ENCODE measurements around the gene C17orf78. TPM values are rescaled to one million over a fixed set of nuclear protein-coding genes. Genes with fewer than 3 reads are reported as not detected.

Gene C17orf78
- total and polyA plus RNA-seq, 2 of the 13 experiments (the other 11 are each of a cell fraction or from before 2014, with no cell fraction given) = not detected

DNA sequence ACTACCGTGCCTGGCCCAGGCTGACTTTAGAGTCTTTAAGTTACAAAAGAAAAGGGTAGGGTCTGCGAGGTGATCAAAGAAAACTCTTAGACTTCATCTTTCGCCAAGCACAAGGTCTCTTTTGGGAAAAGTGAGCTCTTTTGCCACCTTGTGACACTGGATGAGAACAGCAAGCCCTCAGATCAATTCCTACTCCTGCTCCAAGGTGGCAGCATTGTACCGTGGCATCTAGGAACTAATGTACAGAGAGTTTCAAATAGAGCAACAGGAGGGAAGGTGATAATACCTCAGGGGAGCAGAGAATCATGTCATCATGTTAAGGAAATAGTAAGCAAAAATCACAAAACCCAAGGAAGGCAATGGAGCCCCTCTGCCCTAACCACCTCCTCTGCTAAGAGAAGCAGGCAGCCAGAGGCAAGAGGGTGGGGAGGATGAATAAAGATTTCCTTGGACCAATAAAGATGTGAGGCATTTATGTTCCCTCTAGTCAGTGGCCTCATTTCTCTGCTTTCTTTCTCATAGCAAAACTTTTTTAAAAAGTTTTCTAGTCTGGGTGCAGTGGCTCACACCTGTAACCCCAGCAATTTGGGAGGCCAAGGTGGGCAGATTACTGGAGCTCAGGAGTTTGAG, 2.1 kb upstream of the C17orf78 start:
- no TSS peak for BruUV-seq (replicated peaks)
- FAIRE-seq (no peak), DNase-seq (ENCODE audit: low spot score) (peak; percentile 82), ATAC-seq (peak; percentile 92)
- no peaks in the 10 kb centered on the region for H3K79me2 ChIP-seq (ENCODE audit: insufficient read depth, low read length)
- no peak overlapping the region for H2AFZ ChIP-seq (ENCODE audit: low read length)
- H3K27ac ChIP-seq (ENCODE audit: extremely low read length, insufficient read depth, low read length) = no peak overlapping the region
- in situ Hi-C loops (cut with HindIII; ENCODE audit: extremely low pct_ligation_motif_present, low pct_unique_long_range_greater_than_20kb) = no loop called here
- ChIA-PET CTCF (ENCODE audit: low intra/inter-chr PET ratio, low total read pairs) (interaction anchor here (0.8 to 2.1 kb wide), 5 partner anchors 13 to 197 kb away, joined by 3 to 35 read pairs (median 4); no protein-coding TSS in a partner anchor), POLR2A (interaction anchor here (1.0 to 1.2 kb wide), 3 partner anchors 13 to 34 kb away, joined by 4 to 10 read pairs (median 5); partner anchors contain the start of genes ACACA and TADA2A)
- H3K4me3 ChIP-seq (replicated peaks in 1 of 3; ENCODE audit: insufficient read depth in 1 of 3, low read depth in 2 of 3, low read length in 3 of 3) = no peak overlapping the region
- 4% methylated on average over 4 of the region's 4 CpGs for WGBS (ENCODE audit: low lambda C conversion rate)
- H3K4me1 ChIP-seq (ENCODE audit: insufficient read depth, low read length) = peaks cover 9% of the 10 kb centered on the region
- no peaks in the 10 kb centered on the region for H3K9me3 ChIP-seq (ENCODE audit: low read length)
- H4K20me1 ChIP-seq (ENCODE audit: insufficient read depth, low read length) = no peaks in the 10 kb centered on the region
- no peaks in the 10 kb centered on the region for H3K27me3 ChIP-seq (ENCODE audit: control insufficient read depth in 1 of 2, insufficient read depth in 2 of 2, low read length in 2 of 2)
- H3K4me2 ChIP-seq (ENCODE audit: low read depth, low read length) = peak overlapping the region; percentile 36
- intact Hi-C loops (cut with micrococcal nuclease; ENCODE audit: unreplicated experiment) = loop anchor here (1.0 to 5.0 kb wide), 2 partner anchors 24 to 199 kb away; no protein-coding TSS in a partner anchor
- H3K36me3 ChIP-seq (replicated peaks in 1 of 2; ENCODE audit: control insufficient read depth in 1 of 2, insufficient read depth in 2 of 2, low read length in 2 of 2) = no peaks in the 10 kb centered on the region
- no peak overlapping the region for H3K9ac ChIP-seq (ENCODE audit: insufficient read depth, low read depth, low read length)
- 0 out of 2 replicates have a peak, but pooled peaks have one; percentile 14 for TF ChIP-seq ZFY (CRISPR knock-in tag; IDR thresholded peaks at IDR 0.05)
- TF ChIP-seq ZNF12 (CRISPR knock-in tag; IDR thresholded peaks at IDR 0.05) = no peak
- no peak for TF ChIP-seq CHD4 (IDR thresholded peaks at IDR 0.05; ENCODE audit: borderline replicate concordance, low read length)
- no peak for TF ChIP-seq NAIF1 (CRISPR knock-in tag; IDR thresholded peaks at IDR 0.05; ENCODE audit: borderline replicate concordance)
- TF ChIP-seq, protein P1, sequence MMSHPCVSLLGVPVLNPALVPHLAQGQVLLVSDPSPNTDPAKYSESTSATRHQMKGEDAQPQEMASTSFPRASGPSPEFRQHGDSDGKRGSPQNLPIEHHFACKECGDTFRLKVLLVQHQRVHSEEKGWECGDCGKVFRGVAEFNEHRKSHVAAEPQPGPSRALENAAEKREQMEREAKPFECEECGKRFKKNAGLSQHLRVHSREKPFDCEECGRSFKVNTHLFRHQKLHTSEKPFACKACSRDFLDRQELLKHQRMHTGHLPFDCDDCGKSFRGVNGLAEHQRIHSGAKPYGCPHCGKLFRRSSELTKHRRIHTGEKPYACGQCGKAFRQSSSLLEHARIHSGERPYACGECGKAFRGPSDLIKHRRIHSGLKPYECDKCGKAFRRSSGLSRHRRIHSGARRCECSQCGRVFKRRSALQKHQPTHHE (CRISPR knock-in tag; IDR thresholded peaks at IDR 0.05; ENCODE audit: borderline replicate concordance) = no peak
- peak; percentile 43; the same call in 1 of the 2 replicates for TF ChIP-seq KDM3A (CRISPR knock-in tag; IDR thresholded peaks at IDR 0.05; ENCODE audit: low read depth)
- no peak for TF ChIP-seq ZNF207 (IDR thresholded peaks at IDR 0.05; ENCODE audit: borderline replicate concordance)
- peak; percentile 40 for TF ChIP-seq FOSL2 (CRISPR knock-in tag; IDR thresholded peaks at IDR 0.05)
- no peak for TF ChIP-seq NR2F6 (IDR thresholded peaks at IDR 0.05)
- TF ChIP-seq NR2F6 (CRISPR knock-in tag; IDR thresholded peaks at IDR 0.05) = peak; percentile 31; the same call in 1 of the 2 replicates
- no peak for TF ChIP-seq MTA1 (CRISPR knock-in tag; IDR thresholded peaks at IDR 0.05; ENCODE audit: borderline replicate concordance)
- no peak for TF ChIP-seq ATRX (CRISPR knock-in tag; IDR thresholded peaks at IDR 0.05; ENCODE audit: borderline replicate concordance)
- no peak for TF ChIP-seq ZNF282 (IDR thresholded peaks at IDR 0.05; ENCODE audit: partially characterized antibody)
- TF ChIP-seq KLF15 (CRISPR knock-in tag; IDR thresholded peaks at IDR 0.05; ENCODE audit: borderline replicate concordance) = no peak
- TF ChIP-seq, protein P2, sequence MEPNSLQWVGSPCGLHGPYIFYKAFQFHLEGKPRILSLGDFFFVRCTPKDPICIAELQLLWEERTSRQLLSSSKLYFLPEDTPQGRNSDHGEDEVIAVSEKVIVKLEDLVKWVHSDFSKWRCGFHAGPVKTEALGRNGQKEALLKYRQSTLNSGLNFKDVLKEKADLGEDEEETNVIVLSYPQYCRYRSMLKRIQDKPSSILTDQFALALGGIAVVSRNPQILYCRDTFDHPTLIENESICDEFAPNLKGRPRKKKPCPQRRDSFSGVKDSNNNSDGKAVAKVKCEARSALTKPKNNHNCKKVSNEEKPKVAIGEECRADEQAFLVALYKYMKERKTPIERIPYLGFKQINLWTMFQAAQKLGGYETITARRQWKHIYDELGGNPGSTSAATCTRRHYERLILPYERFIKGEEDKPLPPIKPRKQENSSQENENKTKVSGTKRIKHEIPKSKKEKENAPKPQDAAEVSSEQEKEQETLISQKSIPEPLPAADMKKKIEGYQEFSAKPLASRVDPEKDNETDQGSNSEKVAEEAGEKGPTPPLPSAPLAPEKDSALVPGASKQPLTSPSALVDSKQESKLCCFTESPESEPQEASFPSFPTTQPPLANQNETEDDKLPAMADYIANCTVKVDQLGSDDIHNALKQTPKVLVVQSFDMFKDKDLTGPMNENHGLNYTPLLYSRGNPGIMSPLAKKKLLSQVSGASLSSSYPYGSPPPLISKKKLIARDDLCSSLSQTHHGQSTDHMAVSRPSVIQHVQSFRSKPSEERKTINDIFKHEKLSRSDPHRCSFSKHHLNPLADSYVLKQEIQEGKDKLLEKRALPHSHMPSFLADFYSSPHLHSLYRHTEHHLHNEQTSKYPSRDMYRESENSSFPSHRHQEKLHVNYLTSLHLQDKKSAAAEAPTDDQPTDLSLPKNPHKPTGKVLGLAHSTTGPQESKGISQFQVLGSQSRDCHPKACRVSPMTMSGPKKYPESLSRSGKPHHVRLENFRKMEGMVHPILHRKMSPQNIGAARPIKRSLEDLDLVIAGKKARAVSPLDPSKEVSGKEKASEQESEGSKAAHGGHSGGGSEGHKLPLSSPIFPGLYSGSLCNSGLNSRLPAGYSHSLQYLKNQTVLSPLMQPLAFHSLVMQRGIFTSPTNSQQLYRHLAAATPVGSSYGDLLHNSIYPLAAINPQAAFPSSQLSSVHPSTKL (CRISPR knock-in tag; IDR thresholded peaks at IDR 0.05) = 0 out of 2 replicates have a peak, but pooled peaks have one; percentile 25
- TF ChIP-seq TAF1 (CRISPR knock-in tag; IDR thresholded peaks at IDR 0.05) = no peak
- TF ChIP-seq NKX3-1 (CRISPR knock-in tag; IDR thresholded peaks at IDR 0.05) = no peak
- no peak for TF ChIP-seq KDM2A (CRISPR knock-in tag; IDR thresholded peaks at IDR 0.05; ENCODE audit: borderline replicate concordance, low read depth)
- no peak for TF ChIP-seq GLI4 (CRISPR knock-in tag; IDR thresholded peaks at IDR 0.05; ENCODE audit: borderline replicate concordance)
- TF ChIP-seq ZBTB3 (CRISPR knock-in tag; IDR thresholded peaks at IDR 0.05; ENCODE audit: borderline replicate concordance, low read depth) = no peak
- TF ChIP-seq ATF1 (CRISPR knock-in tag; IDR thresholded peaks at IDR 0.05) = no peak
